Midbrain (tissue), 1 donor: ENCODE data around the gene SIGLEC1.
A peak's percentile ranks its signal among the peaks of the same experiment; 100 is the strongest.

Experiments used
- DNase-seq: peaks from one replicate; lab custom pipeline; 2025; lab: John Stamatoyannopoulos, UW

The SIGLEC1 gene

DNA sequence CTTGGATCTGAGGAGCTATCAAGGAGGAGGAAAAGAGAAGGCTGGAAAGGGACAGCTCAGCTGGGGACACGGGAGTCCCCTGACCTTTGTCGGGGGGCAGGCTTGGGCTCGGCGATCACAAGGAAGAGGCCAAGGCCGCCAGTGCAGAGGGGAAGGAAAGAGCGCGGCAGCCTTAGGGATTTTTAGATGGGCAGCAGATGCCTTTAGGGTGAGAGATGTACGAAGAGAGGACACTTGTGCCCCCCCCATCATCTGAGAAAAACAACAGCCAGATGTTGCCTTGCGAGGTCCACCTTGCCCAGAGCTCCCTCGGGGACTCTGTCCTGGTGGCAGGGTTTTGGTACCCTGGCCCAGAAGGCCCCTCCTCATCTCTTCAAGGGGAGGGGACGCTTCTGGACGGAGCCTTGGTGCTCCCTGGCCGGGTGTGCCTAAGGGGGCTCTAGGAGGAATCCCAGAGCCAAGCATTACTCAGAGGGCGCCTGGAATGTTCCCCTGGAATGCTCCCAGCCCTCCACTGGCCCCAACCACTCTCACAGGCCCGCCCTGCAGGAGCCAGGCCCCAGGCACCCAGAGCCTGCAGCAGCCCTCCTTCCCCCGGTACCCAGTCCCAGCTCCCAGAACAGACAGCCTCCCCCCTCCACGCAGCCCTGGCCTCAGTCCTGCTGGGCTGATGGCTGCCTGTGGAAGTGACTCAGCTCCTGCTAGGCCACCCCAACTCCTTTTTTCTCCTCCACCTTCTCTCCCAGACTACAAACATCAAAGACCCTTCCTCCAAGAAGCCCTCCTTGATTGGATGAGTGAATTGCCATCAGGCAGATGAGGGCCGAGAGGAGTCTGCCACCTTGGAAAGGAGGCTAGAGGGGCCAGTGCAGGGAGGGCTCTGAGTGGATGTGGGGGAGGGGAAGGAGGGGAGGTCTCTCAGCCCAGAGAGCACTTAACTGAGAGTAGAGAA is 32.4 kb downstream of the SIGLEC1 start:
- DNase-seq = no peak

GRCh38 chr20:3678856-3679720 is 33.3 kb downstream of the SIGLEC1 start:
- DNase-seq = no peak

DNA sequence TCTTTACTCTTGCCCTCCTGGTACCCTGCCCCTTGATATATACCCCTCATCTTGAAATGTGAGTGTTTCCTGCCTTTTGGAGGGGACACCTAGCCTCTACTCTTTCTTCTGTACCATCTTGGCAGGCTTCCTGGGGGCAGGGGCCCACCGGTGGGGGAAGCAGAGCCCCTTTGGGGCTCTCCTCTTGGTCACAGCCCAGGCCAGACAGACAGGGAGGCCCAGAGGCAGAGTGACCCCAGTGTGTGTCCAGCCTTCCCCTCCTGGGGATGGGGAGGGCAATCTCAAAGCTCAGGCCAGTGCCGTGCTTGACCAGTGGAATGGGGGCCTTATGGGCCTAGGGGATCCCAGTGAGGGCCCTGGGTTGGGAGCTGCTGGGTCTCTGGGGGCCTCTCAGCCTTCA is 34.2 kb downstream of the SIGLEC1 start:
- no peak for DNase-seq

GRCh38 chr20:3677733-3678132 is 34.7 kb downstream of the SIGLEC1 start:
- peak; percentile 39 for DNase-seq

DNA sequence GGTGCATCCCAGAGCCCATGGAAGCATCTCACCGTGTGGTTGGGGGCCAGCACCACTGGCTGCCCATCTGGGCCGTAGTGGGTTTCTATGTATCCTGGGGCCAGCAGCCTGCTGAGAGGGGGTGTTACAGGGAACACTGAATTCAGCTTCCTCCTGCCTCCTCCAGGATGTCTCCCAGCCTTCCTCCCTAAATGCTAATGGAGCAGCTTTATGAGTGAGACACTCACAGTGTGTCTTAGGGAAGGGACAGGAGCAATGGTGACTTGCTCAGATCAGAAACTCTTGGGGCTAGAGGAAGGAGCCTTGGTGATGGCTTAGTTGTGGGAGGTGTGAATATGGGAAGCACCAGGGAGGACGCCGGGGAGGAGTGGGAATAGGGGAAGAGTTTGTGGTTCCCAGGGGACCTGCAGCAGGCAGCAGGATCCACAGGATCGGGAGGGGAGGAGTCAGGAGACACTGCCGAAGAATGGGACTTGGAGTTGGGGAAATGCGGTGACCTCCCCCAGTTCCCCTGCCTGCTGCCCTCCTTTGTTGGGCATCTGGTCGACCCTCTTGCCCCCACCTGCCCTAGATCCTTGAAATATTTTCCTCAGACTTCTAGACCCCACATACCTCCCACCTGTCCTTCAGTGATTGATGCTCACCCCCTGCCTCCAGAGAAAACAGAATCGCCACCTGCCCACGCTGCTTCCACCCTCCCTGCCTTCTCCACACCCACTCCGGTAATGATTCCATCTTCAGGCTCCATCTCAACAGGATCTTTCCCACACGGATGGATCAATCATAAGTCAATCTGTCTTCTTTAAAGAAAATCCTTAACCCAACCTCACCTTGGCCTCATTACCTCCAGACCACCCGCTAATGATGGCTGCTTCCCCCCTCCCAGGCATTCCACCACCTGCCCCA is 37.2 kb downstream of the SIGLEC1 start:
- DNase-seq = no peak

DNA sequence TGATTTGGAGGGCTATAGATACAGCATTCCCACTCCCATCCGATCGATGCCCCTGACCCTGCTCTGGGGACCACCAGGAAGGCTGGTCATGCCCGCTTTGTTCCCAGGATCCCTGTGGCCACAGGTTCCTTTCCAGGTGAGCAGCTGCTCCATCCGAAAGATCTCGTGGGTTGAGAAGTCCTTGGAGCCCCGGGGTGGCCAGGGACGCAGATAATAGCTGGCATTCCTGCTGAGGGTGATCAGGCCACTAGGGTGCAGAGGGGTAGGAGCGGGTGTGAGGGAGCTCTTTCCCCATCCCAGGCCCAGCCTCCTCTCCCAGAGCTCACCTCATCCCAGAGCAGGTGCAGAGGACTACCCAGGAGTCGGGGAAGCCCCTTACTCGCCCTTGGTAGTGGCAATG is 38.0 kb downstream of the SIGLEC1 start:
- DNase-seq = no peak

DNA sequence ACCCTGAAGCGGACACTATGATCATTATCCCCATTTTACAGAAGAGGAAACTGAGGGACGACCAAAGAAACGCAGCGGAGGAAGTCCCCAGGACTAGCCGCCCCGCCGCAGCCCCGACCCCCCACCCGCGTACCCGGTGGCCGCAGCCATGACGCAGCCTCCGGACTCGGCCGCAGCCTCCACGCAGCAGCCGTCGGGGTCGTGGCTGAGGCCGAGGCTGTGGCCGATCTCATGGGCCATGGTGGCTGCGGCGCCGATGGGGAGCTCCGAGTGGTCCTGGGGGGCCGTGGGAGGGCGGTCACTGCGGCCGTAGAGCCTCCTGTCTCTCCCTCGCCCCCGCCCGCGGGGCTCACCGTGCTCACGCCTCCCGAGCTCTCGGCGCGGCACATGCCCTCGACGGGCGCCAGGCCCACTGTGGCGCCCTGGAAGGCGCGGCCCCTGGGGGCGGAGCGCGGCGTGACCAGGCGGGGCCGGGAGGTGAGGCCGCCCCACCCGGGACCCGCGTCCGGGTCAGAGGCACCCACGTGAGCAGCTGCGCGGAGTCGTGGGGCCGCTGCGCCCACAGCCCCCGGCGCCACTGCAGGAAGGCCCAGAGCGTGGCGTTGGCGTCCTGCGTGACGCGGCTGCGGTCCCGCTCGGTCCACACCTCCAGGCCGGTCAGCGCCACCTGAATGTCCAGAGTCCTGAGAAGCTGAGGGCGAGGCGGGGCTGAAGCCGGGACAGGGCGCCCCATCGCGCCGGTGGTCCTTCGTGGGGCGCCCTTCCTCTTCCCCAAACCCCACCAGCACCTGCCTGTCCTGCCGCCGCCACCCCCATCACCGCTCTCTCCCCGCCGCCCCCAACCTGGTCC is 39.0 kb downstream of the SIGLEC1 start:
- DNase-seq = no peak

DNA sequence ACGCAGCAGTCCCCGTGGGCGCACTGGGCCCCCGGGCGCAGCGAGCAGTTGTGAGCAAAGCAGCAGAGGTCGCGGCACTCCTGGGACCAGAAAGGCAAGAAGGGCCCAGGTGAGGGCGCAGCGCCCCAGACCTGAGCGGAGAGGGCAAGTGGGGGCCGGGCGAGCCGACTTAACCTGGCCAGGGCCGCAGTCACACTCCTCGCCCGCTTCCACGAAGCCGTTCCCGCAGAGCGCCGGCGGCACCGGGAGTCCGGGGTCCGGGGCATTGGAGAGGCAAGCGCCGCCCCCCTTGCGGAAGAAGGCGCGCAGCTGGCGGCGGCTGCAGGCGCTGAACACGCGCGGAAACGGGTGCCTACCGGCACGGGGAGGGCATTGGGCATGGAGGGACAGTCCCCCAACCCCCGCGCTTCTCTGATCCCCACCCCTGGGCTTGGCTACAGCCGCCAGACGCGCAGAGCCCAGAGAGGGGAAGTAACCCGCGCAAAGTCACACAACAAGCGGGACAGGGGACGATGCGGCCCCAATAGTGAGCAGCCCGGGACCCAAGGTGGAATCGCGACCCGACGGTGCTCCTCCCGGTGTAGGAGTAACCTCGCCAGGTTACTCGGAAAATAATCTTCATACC is 39.7 kb downstream of the SIGLEC1 start:
- DNase-seq = no peak

GRCh38 chr20:3671986-3672546 is 40.3 kb downstream of the SIGLEC1 start:
- DNase-seq = no peak

- no peak for DNase-seq
Measured at GRCh38 chr20:3670945-3671344, 41.5 kb downstream of the SIGLEC1 start.

GRCh38 chr20:3670511-3670910 is 41.9 kb downstream of the SIGLEC1 start:
- DNase-seq = no peak

- no peak for DNase-seq
Measured at GRCh38 chr20:3669710-3670367, 42.6 kb downstream of the SIGLEC1 start.

- DNase-seq = no peak
Measured at GRCh38 chr20:3667434-3668037, 44.9 kb downstream of the SIGLEC1 start.

DNA sequence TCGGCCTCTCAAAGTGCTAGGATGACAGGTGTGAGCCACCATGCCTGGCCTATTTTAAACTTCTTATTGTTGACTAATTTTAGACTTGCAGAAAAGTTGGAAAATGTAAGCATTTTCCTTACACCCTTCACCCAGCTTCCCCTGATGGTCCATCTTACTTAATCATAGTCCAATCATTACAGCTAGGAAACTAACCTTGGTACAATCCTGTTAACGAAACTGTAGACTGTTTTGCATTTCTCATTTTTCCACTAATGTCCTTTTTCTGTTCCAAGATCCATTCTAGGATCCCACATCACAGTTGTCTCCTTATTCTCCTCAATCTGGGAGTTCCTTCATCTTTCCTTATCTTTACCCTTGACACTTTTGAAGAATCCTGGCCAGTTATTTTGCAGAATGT is 48.5 kb downstream of the SIGLEC1 start:
- no peak for DNase-seq

GRCh38 chr20:3663031-3663701 is 49.2 kb downstream of the SIGLEC1 start, which contains the start of gene GFRA4:
TSS of gene GFRA4 (minus strand) at chr20:3663399. CDS start at chr20:3663399, 0 bp downstream.
- DNase-seq = no peak
